VCaP (cell line): ENCODE data around the gene BCAS3.

Experiments
- H3K27ac ChIP-seq: fragments of 450-650 bp; 2 replicates; pipeline ENCODE4 v1.5.1; 2017
- TF ChIP-seq, protein P1 (sequence below): fragments of 450-650 bp; conservative IDR thresholded peaks from 2 replicates; pipeline ENCODE4 v1.5.1; 2017; ENCODE audit warnings: mild to moderate bottlenecking, moderate library complexity

Gene BCAS3

DNA sequence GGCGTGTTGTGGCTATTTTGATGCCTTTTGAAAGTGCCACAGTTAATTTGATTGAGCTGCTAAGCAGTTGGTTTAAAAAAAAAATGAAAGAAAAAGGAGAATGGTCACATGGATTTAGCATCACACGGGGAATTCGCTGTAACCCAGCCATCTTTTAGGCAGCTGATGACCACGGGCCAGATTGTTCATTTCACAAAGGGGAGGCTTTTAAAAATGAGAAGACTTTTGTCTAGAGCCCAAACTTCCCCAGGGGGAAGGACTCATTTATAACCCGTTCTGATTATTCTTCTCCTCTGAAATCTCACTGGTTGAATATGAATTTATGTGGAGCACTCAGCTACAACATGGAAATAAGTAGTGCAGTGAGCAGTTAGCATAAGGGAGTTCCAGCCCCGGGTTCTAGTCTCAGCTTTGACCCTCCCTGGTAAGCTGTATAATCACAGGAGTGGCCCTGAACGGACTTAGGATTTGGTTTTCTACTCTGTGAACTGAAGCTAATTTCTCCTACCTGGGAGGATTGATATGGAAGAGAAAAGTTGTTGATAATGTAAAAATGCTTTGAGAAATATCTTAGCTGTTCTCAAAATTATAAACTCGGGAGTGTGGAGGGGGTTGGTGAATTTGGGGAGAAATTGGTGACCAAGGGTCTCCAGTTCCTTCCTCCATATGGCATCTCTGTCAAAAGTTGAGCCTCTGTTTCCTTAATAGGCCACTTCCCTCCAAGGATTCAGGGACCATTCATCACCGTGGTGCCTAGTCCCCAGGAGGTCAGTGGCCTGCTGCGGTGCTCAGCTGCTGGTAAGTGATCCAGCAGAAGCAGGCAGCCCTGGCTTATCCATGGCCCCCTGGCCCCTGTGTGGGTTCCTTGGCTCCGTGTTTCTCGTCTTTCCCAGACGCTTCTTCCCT is 645.6 kb downstream of the BCAS3 start:
- no peak overlapping the region for H3K27ac ChIP-seq
- TF ChIP-seq, protein P1, sequence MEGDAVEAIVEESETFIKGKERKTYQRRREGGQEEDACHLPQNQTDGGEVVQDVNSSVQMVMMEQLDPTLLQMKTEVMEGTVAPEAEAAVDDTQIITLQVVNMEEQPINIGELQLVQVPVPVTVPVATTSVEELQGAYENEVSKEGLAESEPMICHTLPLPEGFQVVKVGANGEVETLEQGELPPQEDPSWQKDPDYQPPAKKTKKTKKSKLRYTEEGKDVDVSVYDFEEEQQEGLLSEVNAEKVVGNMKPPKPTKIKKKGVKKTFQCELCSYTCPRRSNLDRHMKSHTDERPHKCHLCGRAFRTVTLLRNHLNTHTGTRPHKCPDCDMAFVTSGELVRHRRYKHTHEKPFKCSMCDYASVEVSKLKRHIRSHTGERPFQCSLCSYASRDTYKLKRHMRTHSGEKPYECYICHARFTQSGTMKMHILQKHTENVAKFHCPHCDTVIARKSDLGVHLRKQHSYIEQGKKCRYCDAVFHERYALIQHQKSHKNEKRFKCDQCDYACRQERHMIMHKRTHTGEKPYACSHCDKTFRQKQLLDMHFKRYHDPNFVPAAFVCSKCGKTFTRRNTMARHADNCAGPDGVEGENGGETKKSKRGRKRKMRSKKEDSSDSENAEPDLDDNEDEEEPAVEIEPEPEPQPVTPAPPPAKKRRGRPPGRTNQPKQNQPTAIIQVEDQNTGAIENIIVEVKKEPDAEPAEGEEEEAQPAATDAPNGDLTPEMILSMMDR, result no peak

DNA sequence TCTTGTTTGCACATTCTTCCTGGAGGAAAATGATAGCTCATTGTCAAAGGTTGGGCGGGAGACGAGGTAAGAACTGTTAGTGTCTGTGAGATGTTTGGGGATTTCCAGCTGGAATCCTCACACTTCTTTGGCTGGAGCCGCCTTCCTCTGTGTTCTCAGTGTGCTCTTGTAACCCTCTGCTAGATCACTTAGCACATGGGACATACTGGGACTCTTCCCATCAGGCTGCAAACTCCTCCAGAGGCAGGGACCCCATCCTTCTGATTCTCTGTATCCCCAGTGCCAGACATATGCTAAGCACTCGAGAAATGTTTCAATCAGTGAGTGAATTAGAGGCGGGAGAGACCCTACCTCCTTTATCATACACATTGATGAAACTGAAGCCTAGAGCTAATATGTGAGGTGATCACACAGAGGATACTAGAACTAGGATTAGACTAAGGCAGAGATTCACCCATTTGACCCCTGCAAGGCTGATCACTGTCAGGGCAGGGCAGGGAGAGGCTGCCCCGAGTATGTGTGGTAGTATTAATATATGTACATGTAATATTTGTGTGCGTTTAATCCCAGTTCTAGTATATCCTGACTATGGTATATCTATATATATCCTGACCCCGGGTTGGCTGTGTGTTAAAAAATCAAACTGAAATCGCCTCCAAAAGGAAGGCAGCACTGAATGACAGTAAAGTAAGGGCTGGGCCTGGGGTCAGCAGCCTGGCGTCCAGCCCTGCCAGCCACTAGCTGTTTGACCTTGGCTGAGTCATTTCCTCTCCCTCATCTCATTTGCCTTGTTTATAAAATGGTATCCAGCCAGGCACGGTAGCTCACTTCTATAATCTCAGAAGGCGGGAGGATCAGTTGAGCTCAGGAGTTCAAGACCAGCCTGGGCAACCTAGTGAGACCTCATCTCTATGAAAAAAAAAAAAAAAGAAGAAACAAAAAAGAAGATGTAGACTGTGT is 646.5 kb downstream of the BCAS3 start:
- TF ChIP-seq, protein P1, result no peak
- H3K27ac ChIP-seq, result no peak overlapping the region

DNA sequence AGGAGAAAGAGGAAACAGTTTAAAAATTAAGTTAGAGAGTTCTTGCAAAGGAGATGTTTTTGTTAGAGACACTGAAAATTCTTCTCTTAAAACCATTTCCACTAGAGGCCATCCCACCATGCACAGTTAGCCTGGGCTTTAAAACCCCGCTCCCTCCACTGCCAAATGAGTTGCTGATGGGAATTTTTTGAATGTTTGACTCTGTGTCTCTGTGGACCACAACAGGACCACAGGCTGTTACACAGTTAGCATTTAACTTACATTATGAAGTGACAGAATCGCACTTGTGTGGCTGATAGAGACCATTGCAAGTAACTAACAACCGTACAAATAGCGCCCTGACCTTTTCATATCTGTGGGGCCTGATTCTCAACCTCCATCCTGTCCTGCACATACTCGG is 647.3 kb downstream of the BCAS3 start:
- TF ChIP-seq, protein P1, result no peak
- no peak overlapping the region for H3K27ac ChIP-seq

DNA sequence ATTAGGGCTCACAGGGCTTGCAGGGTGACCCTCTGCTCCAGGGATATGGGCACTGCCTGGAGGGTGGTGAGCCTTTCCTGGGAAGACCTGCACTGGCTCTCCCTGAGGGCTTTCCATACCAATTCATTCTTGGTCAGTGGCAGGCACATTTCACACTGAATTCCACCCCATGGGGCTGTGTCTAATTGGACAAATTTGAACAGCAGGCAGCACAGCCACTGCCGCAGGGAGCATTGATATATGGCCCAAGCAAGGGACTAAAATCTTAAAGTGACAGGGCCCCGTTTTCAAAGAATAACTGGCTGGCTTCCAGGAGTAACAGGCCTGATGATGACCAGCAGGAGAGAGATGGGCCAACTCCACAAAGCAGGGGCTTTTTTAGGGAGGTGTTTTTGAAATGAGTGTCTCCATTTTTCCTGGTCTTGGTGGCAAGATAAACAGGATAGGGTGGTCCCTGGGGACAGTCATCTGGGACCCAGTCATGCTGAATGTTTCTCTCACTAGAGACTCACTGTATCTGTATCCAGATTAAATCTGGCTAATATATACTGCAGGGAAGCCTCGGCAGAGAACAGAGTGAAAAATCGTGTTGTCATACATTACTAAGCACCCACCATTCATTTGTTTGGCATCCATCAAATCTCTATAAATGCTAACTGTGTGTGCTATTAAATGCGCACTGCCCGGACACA is 647.9 kb downstream of the BCAS3 start:
- TF ChIP-seq, protein P1, result no peak
- no peak overlapping the region for H3K27ac ChIP-seq

DNA sequence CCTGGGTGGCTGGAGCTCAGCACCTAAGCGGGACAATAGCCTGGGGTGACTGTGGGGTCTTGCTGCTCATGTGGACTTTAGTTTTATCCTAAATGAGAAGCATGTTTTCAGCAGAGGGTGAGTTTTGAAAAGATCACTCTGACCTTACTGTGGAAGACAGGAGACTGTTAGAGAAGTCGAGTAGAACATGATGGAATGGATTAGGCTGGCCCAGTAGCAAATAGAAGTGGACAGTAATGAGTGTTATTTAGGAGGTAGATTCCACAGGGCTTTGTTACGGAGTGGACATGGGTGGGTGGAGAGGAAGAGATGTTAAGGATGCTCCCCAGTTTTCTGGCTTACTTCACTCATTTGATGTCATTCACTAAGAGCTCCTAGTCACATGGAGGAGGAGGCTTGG is 648.7 kb downstream of the BCAS3 start:
- TF ChIP-seq, protein P1, result no peak
- no peak overlapping the region for H3K27ac ChIP-seq

DNA sequence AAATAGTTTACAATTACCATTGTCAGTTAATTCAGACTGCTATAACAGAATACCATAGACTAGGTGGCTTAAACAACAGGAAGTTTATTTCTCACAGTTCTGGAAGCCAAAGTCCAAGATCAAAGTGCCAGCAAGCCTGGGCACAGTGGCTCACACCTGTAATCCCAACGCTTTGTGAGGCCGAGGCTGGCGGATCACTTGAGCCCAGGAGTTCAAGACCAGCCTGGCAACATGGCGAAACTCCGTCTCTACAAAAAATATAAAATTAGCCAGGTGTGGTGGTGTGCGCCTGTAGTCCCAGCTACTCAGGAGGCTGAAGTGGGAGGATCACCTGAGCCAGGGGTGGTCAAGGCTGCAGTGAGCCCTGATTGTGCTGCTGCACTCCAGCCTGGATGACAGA is 650.7 kb downstream of the BCAS3 start:
- no peak overlapping the region for H3K27ac ChIP-seq
- TF ChIP-seq, protein P1, result no peak
